NCI-H1105 (cell line): Measurements from ENCODE around the gene MICU2.
"Not testable (repeated sequence)": the region's sequence is repeated elsewhere in the genome, so short reads cannot be mapped to it uniquely, and the experiment has no call there.

Source experiments
- DNase-seq: peaks from one replicate; lab custom pipeline; 2025; lab: John Stamatoyannopoulos, UW

The MICU2 gene

DNA sequence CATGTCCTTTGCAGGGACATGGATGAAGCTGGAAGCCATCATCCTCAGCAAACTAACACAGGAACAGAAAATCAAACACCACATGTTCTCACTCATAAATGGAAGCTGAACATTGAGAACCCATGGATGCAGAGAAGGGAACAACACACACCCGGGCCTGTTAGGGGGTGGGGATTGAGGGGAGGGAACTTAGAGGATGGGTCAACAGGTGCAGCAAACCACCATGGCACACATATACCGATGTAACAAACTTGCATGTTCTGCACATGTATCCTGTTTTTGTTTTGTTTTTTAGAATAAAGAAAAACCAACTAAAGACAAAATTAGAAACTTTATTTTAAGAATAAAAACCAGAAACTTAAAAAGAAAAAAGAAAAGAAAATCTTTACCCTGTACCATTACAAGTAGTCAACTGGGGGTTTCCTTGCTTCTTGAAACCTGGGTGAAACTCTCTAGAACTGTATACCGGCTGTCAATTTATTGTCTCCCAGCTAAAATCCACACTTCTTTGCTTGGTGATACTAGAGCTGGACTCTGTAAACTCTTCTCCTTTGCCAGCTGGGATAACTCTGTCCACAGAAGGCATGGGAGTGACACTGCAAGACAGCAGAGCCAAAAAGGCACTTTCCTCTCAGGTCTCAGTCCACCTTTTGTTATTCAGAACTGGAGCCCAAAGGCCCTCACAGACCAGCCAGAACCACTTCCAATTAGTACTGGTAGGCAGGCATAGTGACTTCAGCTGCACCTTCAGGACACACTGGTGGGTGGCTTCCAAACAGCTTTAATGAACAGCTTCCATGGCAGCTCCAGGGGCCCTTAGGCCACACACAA lies 9.0 kb downstream of the MICU2 start:
- DNase-seq: no peak

DNA sequence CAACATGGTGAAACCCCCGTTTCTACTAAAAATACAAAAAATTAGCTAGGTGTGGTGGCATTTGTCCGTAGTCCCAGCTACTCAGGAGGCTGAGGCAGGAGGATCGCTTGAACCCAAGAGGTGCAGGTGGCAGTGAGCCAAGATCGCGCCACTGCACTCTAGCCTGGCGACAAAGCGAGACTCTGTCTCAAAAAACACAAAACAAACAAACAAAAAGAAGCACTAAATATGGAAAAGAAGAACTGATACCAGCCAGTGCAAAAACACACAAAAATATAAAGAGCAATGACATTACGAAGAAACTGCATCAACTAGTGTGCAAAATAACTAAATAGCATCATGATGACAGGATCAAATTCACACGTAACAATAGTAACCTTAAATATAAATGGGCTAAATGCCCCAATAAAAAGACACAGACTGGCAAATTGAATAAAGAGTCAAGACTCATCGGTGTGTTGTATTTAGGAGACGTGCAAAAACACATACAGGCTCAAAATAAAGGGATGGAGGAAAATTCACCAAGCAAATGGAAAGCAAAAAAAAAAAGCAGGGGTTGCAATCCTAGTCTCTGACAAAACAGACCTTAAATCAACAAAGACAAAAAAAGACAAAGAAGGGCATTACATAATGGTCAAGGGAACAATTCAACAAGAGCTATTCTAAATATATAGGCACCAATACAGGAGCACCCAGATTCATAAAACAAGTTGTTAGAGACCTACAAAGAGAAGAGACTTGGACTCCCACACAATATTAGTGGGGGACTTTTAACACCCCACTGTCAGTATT lies 13.1 kb downstream of the MICU2 start:
- not testable (repeated sequence) for DNase-seq

DNA sequence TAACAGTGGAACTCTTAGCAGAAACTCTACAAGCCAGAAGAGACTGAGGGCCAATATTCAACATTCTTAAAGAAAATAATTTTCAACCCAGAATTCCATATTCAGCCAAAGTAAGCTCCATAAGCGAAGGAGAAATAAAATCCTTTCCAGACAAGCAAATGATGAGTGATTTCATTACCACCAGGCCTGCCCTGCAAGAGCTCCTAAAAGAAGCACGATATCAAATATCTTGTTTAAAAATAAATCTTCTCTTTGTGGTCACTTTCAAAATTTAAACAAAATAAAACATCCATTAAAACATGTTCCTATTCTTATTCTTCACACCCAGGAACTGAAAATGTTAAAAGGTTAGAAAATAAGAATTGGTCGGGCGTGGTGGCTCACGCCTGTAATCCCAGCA lies 13.7 kb downstream of the MICU2 start:
- DNase-seq: no peak

DNA sequence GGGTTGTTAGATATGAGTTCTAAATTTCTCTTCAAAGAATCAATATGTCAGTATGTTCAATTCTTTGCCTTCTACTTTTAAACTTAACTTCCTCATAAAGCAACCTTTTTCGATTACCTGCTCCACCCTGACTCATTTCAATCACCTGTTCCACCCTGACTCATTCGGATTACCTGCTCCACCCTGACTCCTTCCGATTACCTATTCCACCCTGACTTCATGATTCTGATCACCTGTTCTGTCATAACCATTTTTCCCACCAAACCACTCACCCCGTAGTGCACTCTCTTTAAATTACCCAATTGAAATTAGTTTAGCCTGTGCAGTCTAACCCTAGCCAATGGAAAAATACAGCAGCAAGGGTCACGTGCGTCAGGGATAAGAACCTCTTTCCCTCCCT lies 14.5 kb downstream of the MICU2 start:
- DNase-seq: not testable (repeated sequence)

DNA sequence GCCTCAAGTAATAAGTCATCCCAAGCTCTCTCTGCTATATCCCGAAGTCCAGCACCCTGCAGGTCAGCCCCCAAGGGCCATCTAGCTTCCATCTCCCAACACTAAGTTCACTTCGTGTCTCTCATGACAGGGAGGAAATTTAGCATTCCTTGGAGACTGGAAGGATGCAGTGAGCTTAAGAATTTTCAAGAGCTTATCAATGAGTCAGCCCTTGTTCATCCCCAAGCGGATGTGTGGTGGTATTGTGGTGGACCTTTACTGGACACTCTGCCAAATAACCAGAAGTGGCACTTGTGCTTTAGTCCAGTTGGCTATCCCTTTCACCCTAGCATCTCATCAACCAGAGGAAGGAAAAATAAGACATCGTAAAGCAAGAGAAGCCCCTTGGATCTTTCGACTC lies 15.6 kb downstream of the MICU2 start:
- not testable (repeated sequence) for DNase-seq

DNA sequence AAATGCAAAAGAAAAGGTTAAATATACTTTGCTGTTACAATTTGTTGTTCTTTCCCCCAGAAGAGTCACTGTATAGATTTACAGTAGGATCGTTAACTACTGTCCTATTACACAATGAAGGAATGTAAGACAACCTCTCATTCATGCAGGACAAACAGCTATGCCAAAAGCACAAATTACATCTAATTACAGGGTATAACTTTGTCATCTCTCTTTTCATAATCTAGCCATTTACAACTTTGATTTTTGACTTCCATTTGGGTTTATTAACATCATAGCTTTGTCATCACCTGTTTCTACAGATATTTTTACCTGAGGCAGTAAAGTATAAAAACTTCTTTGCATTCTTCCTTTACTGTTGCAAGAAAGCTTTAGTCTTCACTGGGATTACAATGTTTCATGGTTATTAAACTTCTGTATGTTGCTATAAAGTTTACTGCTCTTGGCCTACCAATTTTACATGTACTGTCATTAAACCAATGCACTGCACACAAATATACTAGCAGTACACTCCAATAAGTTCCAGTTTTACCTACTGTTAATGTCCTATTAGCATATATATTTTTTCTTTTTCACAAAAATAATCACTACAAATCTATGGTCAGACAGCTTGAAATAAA lies 18.9 kb downstream of the MICU2 start:
- DNase-seq: no peak

DNA sequence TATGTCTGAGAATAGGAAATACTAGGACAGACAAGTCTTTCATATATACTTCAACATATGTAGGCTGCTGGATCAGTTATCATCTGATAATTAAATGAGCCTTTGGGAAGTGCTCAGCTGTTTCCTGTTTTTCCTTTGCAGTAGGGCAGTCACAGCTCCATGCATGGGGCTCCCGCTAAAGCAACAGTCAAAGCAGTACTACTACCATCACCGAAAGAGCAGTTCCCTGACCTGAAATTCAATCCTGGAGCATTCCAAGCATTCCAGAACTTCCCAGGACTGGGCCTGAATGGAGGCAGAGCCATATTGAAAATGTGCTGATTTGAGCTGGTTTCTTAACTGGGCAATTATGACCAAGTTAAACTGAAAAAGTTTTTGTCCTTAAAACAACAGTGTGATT lies 20.5 kb downstream of the MICU2 start:
- DNase-seq: no peak

DNA sequence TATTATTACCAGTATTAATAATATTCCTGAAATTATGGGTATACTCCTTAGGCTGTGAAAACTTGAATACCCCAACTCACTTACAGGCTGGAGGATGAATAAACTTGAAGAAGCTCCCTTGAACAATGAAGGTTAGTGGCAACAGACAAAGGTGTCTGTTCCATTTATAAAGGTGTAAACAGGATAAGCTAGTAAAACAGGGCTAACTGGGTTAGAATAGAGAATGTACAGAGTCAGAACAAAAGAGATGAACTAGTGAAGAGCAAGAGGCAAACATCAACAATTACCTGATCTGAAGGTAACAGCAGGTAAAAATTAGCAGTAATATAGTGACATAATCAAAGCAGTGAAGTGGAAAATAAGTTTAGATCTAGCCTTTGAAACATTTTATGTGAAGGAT lies 23.2 kb downstream of the MICU2 start:
- DNase-seq: no peak

DNA sequence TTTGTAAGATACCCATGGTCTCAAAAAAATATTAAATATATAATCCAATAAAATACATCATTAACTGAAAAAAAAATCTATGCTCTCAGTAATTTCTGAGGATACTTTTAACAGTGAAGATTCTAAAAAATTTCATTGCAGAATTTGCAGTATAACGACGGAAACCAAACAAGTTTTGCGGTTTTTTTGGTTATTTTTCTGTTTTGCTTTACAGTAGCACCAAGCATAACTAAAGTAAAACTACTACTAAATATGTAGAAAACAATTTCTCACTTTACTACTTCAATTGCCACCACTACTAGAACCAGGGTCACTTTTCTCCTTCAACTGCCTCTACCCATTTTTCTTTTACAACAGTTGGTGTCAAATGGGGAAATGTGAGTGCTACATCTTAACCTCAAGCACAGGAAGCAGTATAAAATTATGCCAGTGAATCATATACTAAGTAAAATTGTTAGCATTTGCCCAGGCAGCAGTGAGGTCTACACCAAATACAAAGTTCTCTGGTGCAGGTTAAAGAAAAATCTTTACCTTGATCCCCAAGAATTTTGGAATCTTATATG lies 24.1 kb downstream of the MICU2 start:
- DNase-seq: no peak

DNA sequence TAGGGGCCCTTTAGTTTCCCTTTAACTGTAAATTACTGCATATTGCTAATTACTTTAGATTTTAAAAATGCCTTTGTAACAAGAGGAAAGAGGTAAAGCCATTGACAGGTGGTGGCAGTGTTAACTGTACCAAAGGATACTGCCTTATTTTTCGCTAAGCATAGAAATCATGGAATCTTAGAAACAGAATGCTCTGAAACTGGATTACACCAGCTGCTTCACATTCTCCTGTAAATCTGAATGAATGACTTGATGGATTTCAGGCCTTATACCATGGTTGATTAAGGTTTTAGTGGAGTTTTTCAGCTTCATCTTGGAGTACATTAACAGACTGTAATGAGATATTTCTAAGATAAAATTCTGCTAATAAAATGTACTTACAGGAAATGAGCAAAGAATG lies 25.2 kb downstream of the MICU2 start:
- no peak for DNase-seq

DNA sequence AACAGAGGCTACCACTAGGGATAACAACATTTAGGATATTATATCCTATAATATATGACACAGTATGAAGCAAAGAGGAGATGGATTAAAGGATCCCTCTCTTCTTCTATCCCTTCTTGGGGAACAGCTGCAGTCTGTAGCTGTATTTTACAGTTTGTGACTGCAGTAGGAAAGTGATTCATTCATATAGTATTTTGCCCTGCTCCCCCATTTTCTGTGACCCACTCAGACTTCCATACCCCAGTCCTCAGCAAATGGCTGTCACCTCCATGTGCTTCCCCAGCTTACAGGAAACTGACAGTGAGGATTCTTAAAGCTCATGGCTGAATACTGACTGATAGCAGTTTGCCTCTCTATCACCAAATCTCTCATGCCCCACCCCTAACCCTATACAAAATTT lies 27.5 kb downstream of the MICU2 start:
- DNase-seq: no peak

DNA sequence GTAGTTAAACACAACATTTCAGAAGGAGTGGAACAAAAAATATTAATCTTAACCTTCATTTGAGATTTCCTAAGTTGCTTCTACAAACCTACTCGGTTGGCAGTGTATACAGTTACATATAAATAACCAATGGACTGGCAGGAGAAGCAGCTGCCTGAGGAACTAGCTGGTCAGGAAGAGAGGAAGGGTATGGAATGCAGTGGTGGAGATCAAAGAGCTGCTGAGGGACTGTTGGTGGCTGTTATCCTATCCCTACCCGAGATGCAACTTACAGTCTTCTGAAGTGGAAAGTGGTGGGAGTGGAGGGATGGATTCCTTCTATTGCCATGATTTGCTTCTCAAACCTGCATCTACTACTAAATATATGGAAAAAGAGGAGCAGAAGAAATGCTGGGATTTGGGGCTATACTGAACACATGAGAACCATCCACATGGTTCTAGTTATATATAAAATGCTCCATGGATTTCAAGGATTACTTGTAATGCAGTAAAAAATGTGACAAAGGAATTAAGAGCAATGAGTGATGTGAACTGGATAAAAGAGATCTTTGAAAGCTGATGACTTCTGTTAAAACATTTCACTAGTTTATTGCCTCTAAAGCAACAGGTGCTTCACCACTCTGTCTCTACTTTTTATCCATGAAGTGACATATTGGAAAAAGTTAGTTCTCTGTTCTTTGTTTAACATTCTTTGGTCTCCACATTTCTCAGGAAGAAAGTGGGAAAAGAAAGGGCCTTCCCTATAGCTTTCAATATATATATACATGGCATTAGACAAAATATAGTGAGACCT lies 29.9 kb downstream of the MICU2 start:
- DNase-seq: no peak

DNA sequence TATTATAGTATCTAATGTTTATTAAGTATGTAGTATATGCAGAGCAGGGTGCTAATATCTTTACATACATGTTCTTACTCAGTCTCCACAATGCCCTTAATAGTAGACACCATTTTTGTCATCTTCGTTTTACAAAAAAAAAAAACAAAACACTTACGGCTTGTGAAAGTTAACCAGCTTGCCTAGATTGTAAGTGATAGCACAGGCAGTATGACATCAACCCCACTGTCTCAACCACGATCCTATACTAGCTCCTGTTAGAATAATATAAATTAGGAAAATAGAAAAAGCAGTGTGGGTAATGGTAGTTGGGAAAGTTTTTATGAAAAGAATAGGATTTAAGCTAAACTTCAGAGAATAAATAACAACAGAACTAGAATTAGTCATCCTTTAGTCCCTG lies 34.3 kb downstream of the MICU2 start:
- DNase-seq: no peak

DNA sequence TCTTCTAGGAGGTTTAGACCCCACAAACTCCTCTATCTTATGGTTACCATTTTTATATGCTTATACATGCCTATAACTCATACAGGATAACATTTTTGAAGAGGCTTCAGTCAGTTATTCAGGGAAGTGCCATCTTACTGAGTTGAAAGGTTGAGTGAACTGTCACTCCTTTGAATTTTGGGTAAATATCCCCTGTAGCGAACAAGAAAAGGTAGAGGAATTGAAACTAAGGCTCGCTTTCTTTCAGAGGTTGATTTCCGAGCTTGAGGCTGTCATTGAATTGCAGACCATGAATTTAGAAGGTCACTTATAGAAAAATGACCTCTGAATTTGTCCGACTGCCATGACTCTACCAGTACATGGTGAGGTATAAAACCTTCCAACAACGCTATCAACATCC lies 35.1 kb downstream of the MICU2 start:
- no peak for DNase-seq

DNA sequence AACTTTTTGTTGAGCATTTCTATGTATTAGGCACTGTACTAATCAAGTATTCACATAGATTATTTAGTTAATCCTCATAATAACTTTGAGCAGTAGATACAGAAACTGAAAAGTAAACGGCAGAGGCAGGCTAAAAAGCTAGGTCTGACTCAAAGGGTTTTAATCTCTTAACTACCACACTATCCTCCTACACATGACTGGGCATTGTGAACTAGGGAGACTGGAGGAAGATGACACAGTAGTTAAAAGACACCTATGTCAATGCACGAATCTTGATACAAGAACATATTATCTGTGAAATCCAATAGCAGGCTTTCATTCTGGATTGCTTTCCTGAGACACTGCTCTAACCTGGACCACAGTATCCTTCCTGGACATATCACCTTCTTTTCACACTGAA lies 36.3 kb downstream of the MICU2 start:
- DNase-seq: no peak

DNA sequence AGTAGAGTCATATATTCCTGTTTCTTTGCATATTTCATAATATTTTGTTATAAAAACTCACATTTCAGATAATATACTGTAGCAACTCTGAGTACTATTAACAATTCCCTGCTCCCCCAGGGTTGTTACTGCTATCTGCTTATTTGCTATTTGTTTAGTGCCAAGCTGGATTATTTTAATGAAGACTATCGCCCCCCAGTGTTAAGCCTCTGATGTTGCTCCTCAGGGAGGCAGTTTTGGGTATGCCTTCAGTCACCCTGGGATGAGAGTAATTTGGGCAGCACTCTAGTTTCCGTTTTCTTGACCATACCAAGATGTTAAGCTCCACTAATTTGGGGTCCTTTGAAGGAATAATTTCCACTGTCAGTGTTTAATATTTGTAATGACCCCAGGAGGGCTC lies 46.0 kb downstream of the MICU2 start:
- DNase-seq: no peak

DNA sequence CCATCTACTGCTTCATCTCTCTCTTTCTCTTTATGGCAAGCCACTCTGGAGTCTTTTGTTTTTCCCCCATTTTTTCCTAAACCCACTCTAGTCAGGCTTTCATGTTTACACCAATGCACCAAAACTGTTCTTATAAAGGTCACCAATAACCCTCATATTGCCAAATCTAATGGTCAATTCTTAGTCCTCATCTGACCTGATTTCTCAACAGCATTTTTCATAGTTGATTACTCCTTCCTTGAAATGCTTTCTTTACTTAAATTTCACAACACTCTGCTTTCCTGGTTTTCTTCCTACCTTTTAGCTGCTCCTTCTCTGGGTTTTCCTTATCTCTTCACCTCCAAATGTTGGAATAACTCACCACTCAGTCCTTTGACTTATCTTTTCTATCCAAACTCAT lies 47.9 kb downstream of the MICU2 start:
- DNase-seq: no peak

DNA sequence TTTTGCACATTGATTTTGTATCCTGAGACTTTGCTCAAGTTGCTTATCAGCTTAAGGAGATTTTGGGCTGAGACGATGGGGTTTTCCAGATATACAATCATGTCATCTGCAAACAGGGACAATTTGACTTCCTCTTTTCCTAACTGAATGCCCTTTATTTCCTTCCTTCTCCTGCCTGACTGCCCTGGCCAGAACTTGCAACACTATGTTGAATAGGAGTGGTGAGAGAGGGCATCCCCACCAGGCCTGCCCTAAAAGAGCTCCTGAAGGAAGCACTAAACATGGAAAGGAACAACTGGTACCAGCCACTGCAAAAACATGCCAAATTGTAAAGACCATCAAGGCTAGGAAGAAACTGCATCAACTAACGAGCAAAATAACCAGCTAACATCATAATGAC lies 50.7 kb downstream of the MICU2 start:
- not testable (repeated sequence) for DNase-seq

DNA sequence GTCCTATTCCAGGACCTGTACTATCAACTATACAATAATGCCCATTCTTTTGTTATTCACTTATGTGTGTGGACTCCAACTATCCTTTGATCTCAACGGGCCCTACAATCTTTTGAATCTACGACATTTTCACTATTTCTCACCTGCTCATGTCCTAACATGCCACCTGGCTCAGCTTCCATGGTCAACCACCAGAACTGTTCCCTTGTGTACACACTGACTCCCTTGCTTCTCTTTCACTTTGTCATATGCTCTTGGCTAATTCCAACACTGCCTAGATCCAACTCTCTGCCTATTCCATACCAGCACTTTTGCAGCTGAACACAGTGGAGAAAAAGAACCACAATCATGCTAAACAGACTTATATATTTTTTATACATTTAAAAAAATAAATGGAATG lies 53.1 kb downstream of the MICU2 start:
- DNase-seq: no peak

DNA sequence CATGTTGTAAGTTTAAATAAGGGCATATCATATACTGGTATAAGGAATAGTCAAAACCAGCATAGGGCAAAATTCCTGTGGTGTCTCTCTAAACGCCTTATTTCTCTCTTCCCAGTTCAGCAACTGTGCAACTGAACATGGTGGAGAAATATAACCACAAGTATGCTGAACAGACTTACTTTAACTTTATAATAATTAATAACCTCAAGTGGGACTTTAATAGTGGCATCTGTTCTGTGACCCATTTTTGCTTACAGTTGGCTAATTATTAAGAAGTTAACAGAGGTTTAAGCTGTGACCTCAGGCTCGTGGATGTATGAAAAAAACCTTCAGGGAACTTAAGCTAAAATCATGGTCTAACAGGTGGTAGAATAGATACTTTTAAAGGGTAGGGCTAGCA lies 54.3 kb downstream of the MICU2 start:
- no peak for DNase-seq

DNA sequence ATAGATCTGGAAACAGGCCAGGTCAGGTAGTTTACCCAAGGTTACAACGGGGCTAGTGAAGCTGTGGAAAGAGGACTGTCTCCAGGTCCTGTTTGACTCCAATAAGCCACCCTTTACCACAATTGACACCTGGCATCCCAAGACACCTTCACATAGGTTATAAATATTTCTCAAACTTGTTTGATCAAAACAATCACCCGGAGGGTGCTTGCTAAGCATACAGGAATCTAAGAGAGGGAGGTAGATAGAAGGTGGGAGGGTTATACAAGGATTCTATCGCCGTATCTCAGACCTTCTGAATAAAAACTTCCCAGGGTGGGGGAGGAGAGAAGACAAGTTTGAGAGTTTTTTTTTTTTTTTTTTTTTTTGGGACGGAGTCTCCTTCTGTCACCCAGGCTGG lies 55.4 kb downstream of the MICU2 start:
- DNase-seq: no peak

DNA sequence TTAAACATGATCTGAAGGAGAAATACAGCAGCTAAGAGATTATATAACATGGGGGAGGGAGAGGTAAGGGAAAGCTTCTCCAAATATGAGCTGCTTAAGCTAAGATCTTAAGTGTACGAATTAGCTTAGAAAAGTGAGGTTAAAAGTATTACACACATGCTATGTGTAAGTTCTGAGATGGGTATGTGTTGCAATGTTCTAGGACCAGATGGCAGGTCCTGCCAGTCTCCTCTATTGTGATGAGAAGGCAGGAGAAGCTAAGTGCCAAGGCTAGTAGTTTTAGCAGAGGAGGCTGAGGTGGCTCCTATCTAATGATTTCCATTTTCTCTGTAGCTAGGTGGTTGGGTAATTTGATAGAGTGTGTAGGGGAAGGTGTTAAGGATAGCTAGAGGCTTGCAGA lies 57.6 kb downstream of the MICU2 start:
- no peak for DNase-seq
